ENCODE measurements around the gene TRMT2A.

DNA sequence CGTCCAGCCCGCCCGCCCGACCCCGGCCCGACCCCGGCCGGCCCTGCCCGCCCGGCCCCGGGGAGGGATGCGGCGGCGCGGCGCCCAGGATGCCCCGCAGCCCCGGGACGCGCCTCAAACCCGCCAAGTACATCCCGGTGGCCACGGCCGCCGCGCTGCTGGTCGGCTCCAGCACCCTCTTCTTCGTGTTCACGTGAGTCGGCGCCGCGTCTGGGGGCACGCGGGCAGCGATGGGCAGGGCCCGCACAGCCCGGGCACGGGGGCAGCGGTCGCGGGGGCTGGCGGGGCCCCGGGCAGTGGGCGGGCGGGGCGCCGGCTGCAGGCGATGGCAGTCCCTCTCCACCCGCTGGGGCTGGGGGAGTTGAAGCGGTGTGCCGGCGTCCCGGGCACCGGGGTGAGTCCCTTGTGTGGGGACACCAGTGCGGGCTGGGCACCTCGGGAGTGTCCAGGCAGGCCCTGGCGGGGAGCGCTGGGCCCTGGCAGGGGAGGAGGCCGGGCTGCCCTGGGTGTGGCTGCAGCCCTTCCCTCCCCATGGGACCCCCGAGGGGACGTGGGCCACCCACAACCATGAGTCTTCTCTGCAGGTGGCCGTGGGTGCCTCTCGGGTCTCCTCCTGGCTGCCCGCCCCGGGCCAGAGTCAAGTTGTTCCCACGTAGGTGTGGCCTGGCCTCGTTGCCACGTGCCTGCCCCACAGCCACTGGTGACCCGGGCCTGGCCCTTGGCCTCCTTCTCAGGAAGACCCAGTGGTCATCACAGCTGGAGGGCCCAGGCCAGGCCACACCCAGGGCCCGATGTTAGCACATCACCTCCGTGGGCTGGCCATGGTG, 15.0 kb upstream of the TRMT2A start:
- TF ChIP-seq, protein P1, sequence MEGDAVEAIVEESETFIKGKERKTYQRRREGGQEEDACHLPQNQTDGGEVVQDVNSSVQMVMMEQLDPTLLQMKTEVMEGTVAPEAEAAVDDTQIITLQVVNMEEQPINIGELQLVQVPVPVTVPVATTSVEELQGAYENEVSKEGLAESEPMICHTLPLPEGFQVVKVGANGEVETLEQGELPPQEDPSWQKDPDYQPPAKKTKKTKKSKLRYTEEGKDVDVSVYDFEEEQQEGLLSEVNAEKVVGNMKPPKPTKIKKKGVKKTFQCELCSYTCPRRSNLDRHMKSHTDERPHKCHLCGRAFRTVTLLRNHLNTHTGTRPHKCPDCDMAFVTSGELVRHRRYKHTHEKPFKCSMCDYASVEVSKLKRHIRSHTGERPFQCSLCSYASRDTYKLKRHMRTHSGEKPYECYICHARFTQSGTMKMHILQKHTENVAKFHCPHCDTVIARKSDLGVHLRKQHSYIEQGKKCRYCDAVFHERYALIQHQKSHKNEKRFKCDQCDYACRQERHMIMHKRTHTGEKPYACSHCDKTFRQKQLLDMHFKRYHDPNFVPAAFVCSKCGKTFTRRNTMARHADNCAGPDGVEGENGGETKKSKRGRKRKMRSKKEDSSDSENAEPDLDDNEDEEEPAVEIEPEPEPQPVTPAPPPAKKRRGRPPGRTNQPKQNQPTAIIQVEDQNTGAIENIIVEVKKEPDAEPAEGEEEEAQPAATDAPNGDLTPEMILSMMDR (conservative IDR thresholded peaks at IDR 0.05; ENCODE audit: low read length), result no peak
- peak; percentile 74; the same call in 1 of the 2 replicates for TF ChIP-seq EZH2phosphoT487 (IDR thresholded peaks at IDR 0.05; ENCODE audit: borderline replicate concordance, low read depth, low read length)

Measured in OCI-LY7 (cell line).